ENCODE results near the gene GCNT1. TPM values are rescaled to one million over a fixed set of nuclear protein-coding genes. Genes with fewer than 3 reads are reported as not detected.

Gene GCNT1
- total RNA-seq, 1 experiment from 2014 or later, result 17.2 TPM

DNA sequence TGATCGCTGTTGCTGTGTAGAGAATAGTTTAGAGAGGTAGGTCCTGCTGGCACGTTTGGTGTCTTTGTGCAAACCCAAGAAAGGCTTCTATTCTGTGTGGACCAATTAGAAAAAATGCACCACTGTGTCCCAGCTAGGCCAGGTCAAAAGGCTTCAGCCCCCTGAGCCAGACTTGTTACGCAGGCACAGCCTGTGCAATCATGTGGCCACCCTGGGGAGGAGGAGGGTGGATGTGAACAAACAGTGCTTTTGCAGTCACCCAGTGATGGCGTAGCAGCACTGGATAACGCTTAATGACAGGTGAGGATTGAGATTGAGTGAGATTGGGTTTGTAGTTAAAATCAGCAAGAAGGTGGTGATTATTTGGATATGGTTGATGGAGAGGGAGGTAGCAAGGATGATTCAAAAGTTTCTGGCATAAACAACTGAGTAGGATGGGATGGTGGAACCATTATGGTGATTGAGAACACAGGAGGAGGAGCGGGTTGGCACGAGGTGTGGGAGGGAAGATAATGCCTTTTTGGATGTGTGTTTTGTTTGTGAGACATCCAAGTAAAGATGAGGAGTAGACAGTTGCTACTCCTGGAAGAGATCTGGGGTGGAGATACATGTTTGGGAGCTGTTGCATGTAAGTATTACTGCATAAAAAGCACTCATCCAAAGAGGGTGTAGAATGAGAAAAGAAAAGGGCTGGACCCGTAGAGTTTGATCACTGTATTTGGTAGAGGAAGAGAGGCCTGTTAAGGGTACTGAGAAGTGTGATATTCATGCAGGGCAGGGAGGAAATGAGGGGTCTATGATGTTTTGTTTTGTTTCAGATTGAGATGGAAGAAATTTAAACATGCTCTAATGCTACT lies 6.7 kb downstream of the GCNT1 start:
- no peak overlapping the region for H3K4me3 Mint-ChIP-seq
- peaks cover 37% of the 10 kb centered on the region for H3K4me1 Mint-ChIP-seq
- H3K36me3 Mint-ChIP-seq, result peaks cover 11% of the 10 kb centered on the region
- ATAC-seq (no peak), DNase-seq (ENCODE audit: low spot score) (no peak)
- TF ChIP-seq MYBL2 (CRISPR knock-in tag; IDR thresholded peaks at IDR 0.05) (no peak), ZNF263 (CRISPR knock-in tag; IDR thresholded peaks at IDR 0.05; ENCODE audit: low read depth) (no peak), KAT7 (CRISPR knock-in tag; IDR thresholded peaks at IDR 0.05; ENCODE audit: borderline replicate concordance) (no peak), FOXJ3 (CRISPR knock-in tag; IDR thresholded peaks at IDR 0.05; ENCODE audit: borderline replicate concordance) (no peak), TCF7 (CRISPR knock-in tag; IDR thresholded peaks at IDR 0.05; ENCODE audit: low read depth) (no peak), ZNF281 (CRISPR knock-in tag; IDR thresholded peaks at IDR 0.05) (no peak), GABPB1 (CRISPR knock-in tag; IDR thresholded peaks at IDR 0.05) (no peak), MLX (CRISPR knock-in tag; IDR thresholded peaks at IDR 0.05) (no peak), STAT6 (CRISPR knock-in tag; conservative IDR thresholded peaks at IDR 0.05; ENCODE audit: low read depth) (no peak), NR1H2 (CRISPR knock-in tag; IDR thresholded peaks at IDR 0.05) (no peak), NR3C1 (CRISPR knock-in tag; conservative IDR thresholded peaks at IDR 0.05; ENCODE audit: low read depth) (no peak), ARID4B (CRISPR knock-in tag; IDR thresholded peaks at IDR 0.05; ENCODE audit: borderline replicate concordance) (no peak), CREM (CRISPR knock-in tag; IDR thresholded peaks at IDR 0.05) (no peak), ZNF138 (CRISPR knock-in tag; conservative IDR thresholded peaks at IDR 0.05) (no peak), SP1 (CRISPR knock-in tag; conservative IDR thresholded peaks at IDR 0.05) (no peak), NR2C2 (CRISPR knock-in tag; IDR thresholded peaks at IDR 0.05) (no peak), SOX15 (CRISPR knock-in tag; IDR thresholded peaks at IDR 0.05) (no peak), ZNF416 (CRISPR knock-in tag; IDR thresholded peaks at IDR 0.05) (no peak)
- TF ChIP-seq, protein P1, sequence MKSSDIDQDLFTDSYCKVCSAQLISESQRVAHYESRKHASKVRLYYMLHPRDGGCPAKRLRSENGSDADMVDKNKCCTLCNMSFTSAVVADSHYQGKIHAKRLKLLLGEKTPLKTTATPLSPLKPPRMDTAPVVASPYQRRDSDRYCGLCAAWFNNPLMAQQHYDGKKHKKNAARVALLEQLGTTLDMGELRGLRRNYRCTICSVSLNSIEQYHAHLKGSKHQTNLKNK (CRISPR knock-in tag; IDR thresholded peaks at IDR 0.05), result no peak
- no peaks in the 10 kb centered on the region for H3K9me3 Mint-ChIP-seq
- H3K27me3 Mint-ChIP-seq (ENCODE audit: low read depth), result no peaks in the 10 kb centered on the region
- ChIA-PET POLR2A (no interaction called here), CTCF (no interaction called here)
- H3K27ac Mint-ChIP-seq, result peak overlapping the region; percentile 0

All from WTC11 (cell line).